Measurements from ENCODE around the gene CEP57L1. TPM values are rescaled to one million over a fixed set of nuclear protein-coding genes. Genes with fewer than 3 reads are reported as not detected.
A peak's percentile ranks its signal among the peaks of the same experiment; 100 is the strongest.
"Not testable (repeated sequence)": the region's sequence is repeated elsewhere in the genome, so short reads cannot be mapped to it uniquely, and the experiment has no call there.

CEP57L1 gene
- polyA plus RNA-seq, 6 donors from 2014 or later, result 6.7 to 14.3 (median 9.5) TPM

- Mint-ChIP-seq H3K27me3 (no peaks in the 10 kb centered on the region), H3K9me3 (no peaks in the 10 kb centered on the region), H3K4me3 (no peak overlapping the region), H3K4me1 (peaks cover 0 to 3% (median 0%) of the 10 kb centered on the region in 3 donors), H3K36me3 (no peaks in the 10 kb centered on the region), H3K27ac (no peak overlapping the region)
- ATAC-seq (ENCODE audit: low read depth in 2 of 2) (no peak), DNase-seq (no peak)
Observed at GRCh38 chr6:109081516-109082187, 13.7 kb upstream of the CEP57L1 start.

DNA sequence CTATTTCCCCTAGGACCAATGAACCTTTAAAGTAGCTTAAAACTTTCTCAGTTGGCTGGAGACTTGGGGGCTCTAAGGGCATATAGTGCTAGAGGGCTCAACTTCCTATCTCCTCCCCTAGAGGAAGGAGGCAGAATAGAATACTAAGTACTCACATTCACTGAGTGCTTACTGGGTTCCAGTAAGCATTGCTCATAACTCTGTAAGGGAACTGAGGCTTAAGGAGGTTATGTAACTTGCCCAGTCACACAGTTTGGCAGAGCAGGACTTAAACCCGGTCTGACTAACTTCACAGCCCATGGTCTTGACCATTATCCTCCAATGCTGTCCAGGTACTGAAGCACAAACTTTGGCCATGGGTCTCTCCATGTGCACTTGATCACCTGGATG is 13.1 kb upstream of the CEP57L1 start:
- Mint-ChIP-seq H3K36me3 (peaks cover 0 to 1% of the 10 kb centered on the region in 2 donors), H3K9me3 (no peaks in the 10 kb centered on the region), H3K27ac (no peak overlapping the region), H3K4me3 (no peak overlapping the region), H3K27me3 (no peaks in the 10 kb centered on the region), H3K4me1 (peaks cover under 1 to 2% (median 1%) of the 10 kb centered on the region in 3 donors)
- no peak for DNase-seq
- ATAC-seq (ENCODE audit: low read depth in 2 of 2), result no peak

DNA sequence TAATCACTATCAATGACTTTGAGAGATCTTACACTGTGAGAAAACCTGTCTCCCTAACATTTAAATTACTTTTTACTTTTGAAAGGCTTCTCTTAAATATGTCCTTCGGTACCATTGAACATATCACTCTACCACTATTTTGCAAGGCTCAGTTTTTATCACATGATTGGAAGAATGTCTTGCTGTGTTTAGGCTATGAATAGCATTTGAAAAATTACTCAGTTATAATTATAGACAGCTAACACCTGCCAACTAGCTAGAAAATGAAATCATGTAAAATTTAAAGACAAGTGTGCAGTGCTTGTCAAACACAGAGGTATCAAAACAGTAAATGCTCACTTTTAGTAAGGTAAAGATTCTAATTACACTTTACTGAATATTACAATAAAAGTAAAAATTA is 11.7 kb upstream of the CEP57L1 start:
- ATAC-seq (ENCODE audit: low read depth in 2 of 2), result no peak

GRCh38 chr6:109084146-109084545 is 11.2 kb upstream of the CEP57L1 start:
- ATAC-seq (ENCODE audit: low read depth in 2 of 2); H3K27ac Mint-ChIP-seq; H3K4me1 Mint-ChIP-seq; H3K27me3 Mint-ChIP-seq; H3K4me3 Mint-ChIP-seq; H3K9me3 Mint-ChIP-seq; DNase-seq; H3K36me3 Mint-ChIP-seq: not testable (repeated sequence)

More for the DNA sequence above, 11.7 kb upstream of the CEP57L1 start:
- Mint-ChIP-seq H3K27ac (no peak overlapping the region), H3K9me3 (no peaks in the 10 kb centered on the region), H3K4me1 (peaks cover 7 to 8% (median 8%) of the 10 kb centered on the region in 3 donors), H3K27me3 (no peaks in the 10 kb centered on the region), H3K4me3 (no peak overlapping the region), H3K36me3 (peaks cover 0 to 3% of the 10 kb centered on the region in 2 donors)
- DNase-seq, result no peak

DNA sequence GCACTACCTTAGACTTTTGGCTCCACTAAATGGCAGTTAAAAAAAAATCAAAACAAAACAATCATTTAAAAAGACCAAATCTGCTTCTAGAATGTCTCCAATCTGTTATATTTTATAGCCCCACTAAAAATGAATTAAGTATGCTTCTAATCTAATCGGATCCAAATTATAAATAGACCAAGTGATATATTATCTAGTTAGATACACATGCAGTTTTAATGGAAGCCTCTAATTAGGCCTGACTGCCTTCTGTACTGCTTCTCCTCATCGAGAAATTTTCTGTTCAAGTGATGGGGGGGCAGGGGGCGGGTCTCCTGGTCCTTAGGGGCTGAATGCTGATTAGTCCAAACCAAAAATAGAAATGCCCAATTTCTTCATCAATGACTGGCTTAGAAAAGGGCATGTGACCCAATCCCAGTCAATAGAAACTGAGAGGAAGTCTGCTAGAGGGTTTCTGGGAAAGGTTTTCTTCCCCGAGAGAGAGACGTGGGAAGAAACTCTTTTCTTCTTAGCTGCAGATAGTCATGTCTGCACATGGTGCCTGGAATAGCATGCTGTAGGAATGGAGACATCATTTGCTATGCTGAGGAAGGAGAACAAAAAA is 7.5 kb upstream of the CEP57L1 start:
- DNase-seq, result no peak
- Mint-ChIP-seq H3K36me3 (peaks cover 0 to 3% of the 10 kb centered on the region in 2 donors), H3K4me1 (peaks cover 24 to 34% (median 31%) of the 10 kb centered on the region in 3 donors), H3K27me3 (no peaks in the 10 kb centered on the region), H3K9me3 (no peaks in the 10 kb centered on the region), H3K4me3 (no peak overlapping the region), H3K27ac (no peak overlapping the region)
- ATAC-seq (ENCODE audit: low read depth in 2 of 2), result no peak

- Mint-ChIP-seq H3K9me3 (no peaks in the 10 kb centered on the region), H3K27me3 (no peaks in the 10 kb centered on the region), H3K36me3 (peaks cover 0 to 3% of the 10 kb centered on the region in 2 donors), H3K4me1 (peaks cover 31 to 45% (median 40%) of the 10 kb centered on the region in 3 donors), H3K27ac (peak overlapping the region in 1 of 6 donors; percentile 2), H3K4me3 (no peak overlapping the region)
- DNase-seq, result no peak
- ATAC-seq (ENCODE audit: low read depth in 2 of 2), result no peak
Observed at GRCh38 chr6:109088995-109089394, 6.3 kb upstream of the CEP57L1 start.

DNA sequence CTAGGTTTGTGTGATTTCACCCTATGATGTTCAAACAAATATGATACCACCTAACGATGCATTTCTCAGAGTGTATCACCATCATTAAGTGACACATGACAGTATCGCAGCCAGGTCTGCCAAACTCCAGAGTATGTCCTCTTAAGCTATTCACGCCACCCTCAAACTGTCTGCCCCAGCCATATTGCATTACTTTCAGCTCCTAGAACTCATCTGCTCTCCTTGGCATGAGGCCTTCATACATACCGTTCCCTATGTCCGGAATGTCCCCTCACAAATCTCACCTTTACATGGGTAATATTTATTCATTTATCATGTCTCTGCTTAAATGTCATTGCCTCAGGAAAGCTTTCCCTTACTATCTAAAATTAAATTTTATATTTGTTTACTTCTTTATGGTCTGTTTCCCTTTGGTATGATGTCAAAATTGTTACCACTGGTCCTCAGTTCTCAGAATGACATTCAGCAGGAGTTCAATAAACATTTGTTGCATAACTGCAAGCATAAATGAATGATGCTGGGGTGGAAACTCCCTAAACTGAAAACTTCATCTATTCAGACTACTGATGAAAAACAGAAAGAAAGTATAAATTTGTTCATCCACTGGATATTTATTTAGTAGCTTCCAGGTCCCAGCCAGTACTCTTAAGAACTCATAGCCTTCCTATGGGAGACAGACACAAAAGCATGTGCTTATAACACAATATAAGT is 3.8 kb upstream of the CEP57L1 start:
- Mint-ChIP-seq H3K4me3 (peak overlapping the region in 4 of 8 donors; percentile 4 to 94 (median 80)), H3K4me1 (peaks cover 35 to 61% (median 48%) of the 10 kb centered on the region in 3 donors), H3K27ac (peak overlapping the region in 3 of 6 donors; percentile 11 to 39 (median 12)), H3K9me3 (no peaks in the 10 kb centered on the region), H3K27me3 (no peaks in the 10 kb centered on the region), H3K36me3 (peaks cover 0 to 3% of the 10 kb centered on the region in 2 donors)
- ATAC-seq (ENCODE audit: low read depth in 2 of 2) (no peak), DNase-seq (no peak)

GRCh38 chr6:109092074-109092473 is 3.2 kb upstream of the CEP57L1 start:
- ATAC-seq (ENCODE audit: low read depth in 2 of 2) (no peak), DNase-seq (no peak)
- Mint-ChIP-seq H3K9me3 (no peaks in the 10 kb centered on the region), H3K4me3 (peak overlapping the region in 7 of 8 donors; percentile 47 to 94 (median 67)), H3K36me3 (peaks cover 0 to 3% of the 10 kb centered on the region in 2 donors), H3K27me3 (no peaks in the 10 kb centered on the region), H3K4me1 (peaks cover 36 to 61% (median 47%) of the 10 kb centered on the region in 3 donors), H3K27ac (peak overlapping the region in 4 of 6 donors; percentile 12 to 67 (median 39))

DNA sequence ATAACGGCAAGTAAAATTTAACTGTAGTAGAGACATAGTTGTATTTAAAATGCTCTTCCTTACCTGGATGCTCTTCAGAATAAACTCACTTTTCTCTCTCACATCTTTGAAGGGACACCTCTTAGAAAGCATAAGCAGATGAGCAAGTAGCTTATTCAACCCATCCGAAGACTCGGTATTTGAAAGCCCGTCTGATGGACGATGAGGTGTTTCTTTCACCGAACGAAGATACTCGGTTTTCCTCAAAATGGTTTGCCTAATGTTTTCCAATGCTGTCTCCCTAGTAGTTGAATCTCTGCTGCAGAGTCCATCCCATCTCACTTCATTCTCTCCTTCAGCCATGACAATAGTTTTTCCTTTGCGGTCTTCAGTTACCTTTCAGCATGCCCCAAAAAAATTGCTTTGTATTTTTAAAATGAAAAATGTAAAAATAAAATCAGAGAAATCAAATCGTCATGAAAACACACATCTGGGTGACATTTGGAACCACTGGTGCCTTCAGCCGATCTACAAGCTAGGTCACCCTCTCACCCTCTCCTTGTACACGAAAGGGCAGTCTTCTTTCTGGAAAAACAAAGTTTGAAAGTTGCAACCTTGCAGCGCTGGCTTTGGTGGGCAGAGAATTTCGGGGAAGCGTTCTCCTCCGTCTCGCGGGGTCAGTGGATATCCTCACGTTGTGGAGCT is 1.4 kb upstream of the CEP57L1 start:
- H3K36me3 Mint-ChIP-seq, result peaks cover 0 to 2% of the 10 kb centered on the region in 2 donors
- peaks cover 30 to 52% (median 42%) of the 10 kb centered on the region in 3 donors for H3K4me1 Mint-ChIP-seq
- ATAC-seq (ENCODE audit: low read depth in 2 of 2) (no peak), DNase-seq (no peak)
- H3K9me3 Mint-ChIP-seq, result no peaks in the 10 kb centered on the region
- peak overlapping the region; percentile 51 to 99 (median 94) for H3K27ac Mint-ChIP-seq
- peak overlapping the region; percentile 88 to 99 (median 94) for H3K4me3 Mint-ChIP-seq
- no peaks in the 10 kb centered on the region for H3K27me3 Mint-ChIP-seq

DNA sequence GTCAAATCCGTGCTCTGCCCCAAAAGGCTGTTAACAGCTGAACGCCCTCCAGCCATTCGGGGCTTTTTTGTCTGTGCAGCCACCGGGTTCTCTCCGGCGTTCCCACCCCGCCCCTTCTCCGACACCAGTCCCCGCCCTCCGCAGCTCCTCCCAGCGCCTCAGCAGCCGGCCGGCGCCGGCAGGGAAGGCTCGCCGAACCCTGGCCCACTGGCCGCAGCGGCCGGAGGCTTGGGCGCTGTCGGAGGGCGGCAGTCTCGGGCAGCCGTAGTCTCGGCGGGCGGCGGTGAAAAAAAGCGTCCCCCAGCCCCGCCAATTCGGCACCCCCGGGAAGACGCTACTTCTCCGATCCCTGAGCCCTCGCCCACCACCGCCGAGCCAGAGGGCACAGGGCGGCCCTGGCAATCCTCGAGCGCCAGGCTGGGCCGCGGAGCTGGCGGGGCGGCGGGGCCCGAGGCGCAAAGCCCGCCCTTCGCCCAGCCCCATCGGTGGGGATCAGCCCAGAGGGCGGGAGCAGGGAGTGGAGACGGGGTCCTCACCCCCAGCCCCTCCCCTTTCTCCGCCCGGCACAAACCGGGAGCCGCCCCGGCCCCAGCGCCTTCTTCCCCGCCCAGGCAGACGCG is 781 bp upstream of the CEP57L1 start, which contains the start of gene SESN1:
SESN1 (minus strand) TSS at position 431 of the 620 bp plus-strand sequence. CDS start 773 bp downstream, outside the sequence.
- Mint-ChIP-seq H3K36me3 (peaks cover 0 to 6% of the 10 kb centered on the region in 2 donors), H3K9me3 (no peaks in the 10 kb centered on the region), H3K27me3 (no peaks in the 10 kb centered on the region), H3K4me1 (peaks cover 30 to 52% (median 43%) of the 10 kb centered on the region in 3 donors), H3K4me3 (peak within 1 kb of the TSS; percentile 92 to 99 (median 96)), H3K27ac (peak within 1 kb of the TSS; percentile 98 to 100 (median 99))
- peak; percentile 63 to 66 for ATAC-seq (ENCODE audit: low read depth in 2 of 2)
- peak; percentile 82 for DNase-seq

GRCh38 chr6:109095835-109096084 is 453 bp downstream of the CEP57L1 start:
- Mint-ChIP-seq H3K27ac (peak overlapping the region in 5 of 6 donors; percentile 98 to 99 (median 99)), H3K9me3 (no peaks in the 10 kb centered on the region), H3K36me3 (peaks cover 0 to 6% of the 10 kb centered on the region in 2 donors), H3K4me3 (peak overlapping the region; percentile 92 to 98 (median 96)), H3K27me3 (no peaks in the 10 kb centered on the region), H3K4me1 (peaks cover 30 to 47% (median 40%) of the 10 kb centered on the region in 3 donors)
- ATAC-seq (ENCODE audit: low read depth in 2 of 2) (no peak), DNase-seq (no peak)

GRCh38 chr6:109096208-109096607 is 901 bp downstream of the CEP57L1 start:
- no peak for DNase-seq
- Mint-ChIP-seq H3K27me3 (no peaks in the 10 kb centered on the region), H3K36me3 (peaks cover 0 to 6% of the 10 kb centered on the region in 2 donors), H3K4me3 (peak overlapping the region; percentile 92 to 98 (median 96)), H3K4me1 (peaks cover 29 to 42% (median 37%) of the 10 kb centered on the region in 3 donors), H3K9me3 (no peaks in the 10 kb centered on the region), H3K27ac (peak overlapping the region in 5 of 6 donors; percentile 58 to 99 (median 98))
- ATAC-seq (ENCODE audit: low read depth in 2 of 2), result no peak

DNA sequence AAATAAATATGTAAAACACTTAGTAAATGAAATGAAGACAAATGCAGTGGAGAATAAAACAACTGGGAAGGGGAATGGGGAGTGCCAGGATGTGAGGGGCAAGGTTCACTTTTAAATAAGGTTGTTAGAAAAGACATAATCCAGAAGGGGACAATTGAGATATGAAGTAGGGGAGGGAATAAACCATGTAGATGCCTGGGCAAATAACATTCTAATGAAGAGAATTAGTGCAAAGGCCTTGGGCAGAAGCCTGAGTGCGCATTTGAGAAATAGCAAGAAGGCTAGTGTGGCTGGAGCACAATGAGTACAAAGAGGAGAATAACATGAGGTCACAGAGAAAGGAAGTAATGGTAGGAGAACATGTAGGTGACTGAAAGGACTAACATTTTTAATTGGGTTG is 2.4 kb downstream of the CEP57L1 start:
- Mint-ChIP-seq H3K4me1 (peaks cover 15 to 28% (median 22%) of the 10 kb centered on the region in 3 donors), H3K27me3 (no peaks in the 10 kb centered on the region), H3K4me3 (peak overlapping the region in 2 of 8 donors; percentile 49 to 94), H3K36me3 (peaks cover 0 to 6% of the 10 kb centered on the region in 2 donors), H3K27ac (no peak overlapping the region), H3K9me3 (no peaks in the 10 kb centered on the region)
- no peak for ATAC-seq (ENCODE audit: low read depth in 2 of 2)
- no peak for DNase-seq

Measured in naive B cell (primary cell).